ENCODE results near the gene ADGRB2. TPM values are rescaled to one million over a fixed set of nuclear protein-coding genes. Genes with fewer than 3 reads are reported as not detected.

Gene ADGRB2
- total RNA-seq, 2 donors from 2014 or later = 3.0 to 10.2 TPM

- WGBS = 88% methylated on average over 4 of the region's 4 CpGs
Measured at GRCh38 chr1:31678681-31679080, 85.5 kb downstream of the ADGRB2 start.

GRCh38 chr1:31677949-31678348 is 86.2 kb downstream of the ADGRB2 start:
- H3K4me3 ChIP-seq = no peak overlapping the region
- H3K27ac ChIP-seq = no peak overlapping the region
- no peaks in the 10 kb centered on the region for H3K9me3 ChIP-seq
- H3K36me3 ChIP-seq = no peaks in the 10 kb centered on the region
- no peaks in the 10 kb centered on the region for H3K4me1 ChIP-seq (replicated peaks)
- 73% methylated on average over 6 of the region's 6 CpGs for WGBS
- TF ChIP-seq POLR2AphosphoS5 (IDR thresholded peaks at IDR 0.05) = no peak
- no peaks in the 10 kb centered on the region for H3K27me3 ChIP-seq (replicated peaks; ENCODE audit: insufficient read depth)
- DNase-seq (ENCODE audit: low spot score) = no peak
- intact Hi-C loops (cut with DNase I) = no loop called here

More at GRCh38 chr1:31678681-31679080, 85.5 kb downstream of the ADGRB2 start:
- no peak for TF ChIP-seq POLR2AphosphoS5 (IDR thresholded peaks at IDR 0.05)
- no peak for TF ChIP-seq POLR2A (IDR thresholded peaks at IDR 0.05)
- Histone ChIP-seq H3K36me3 (no peaks in the 10 kb centered on the region), H3K27me3 (replicated peaks; ENCODE audit: insufficient read depth) (no peaks in the 10 kb centered on the region), H3K4me1 (replicated peaks) (no peaks in the 10 kb centered on the region), H3K27ac (no peak overlapping the region), H3K4me3 (no peak overlapping the region), H3K9me3 (no peaks in the 10 kb centered on the region)
- intact Hi-C loops (cut with DNase I) = no loop called here
- DNase-seq (ENCODE audit: low spot score) = no peak

- intact Hi-C loops (cut with DNase I) = no loop called here
- no peak for DNase-seq (ENCODE audit: low spot score)
- no peaks in the 10 kb centered on the region for H3K27me3 ChIP-seq (replicated peaks; ENCODE audit: insufficient read depth)
- H3K4me1 ChIP-seq (replicated peaks) = no peaks in the 10 kb centered on the region
- H3K4me3 ChIP-seq = no peak overlapping the region
- H3K36me3 ChIP-seq = no peaks in the 10 kb centered on the region
- no peak for TF ChIP-seq POLR2A (IDR thresholded peaks at IDR 0.05)
- no peak for TF ChIP-seq CTCF (IDR thresholded peaks at IDR 0.05)
- TF ChIP-seq POLR2AphosphoS5 (IDR thresholded peaks at IDR 0.05) = no peak
- H3K9me3 ChIP-seq = no peaks in the 10 kb centered on the region
- H3K27ac ChIP-seq = no peak overlapping the region
- 57% methylated on average over 3 of the region's 3 CpGs for WGBS
Measured at GRCh38 chr1:31677401-31677800, 86.7 kb downstream of the ADGRB2 start.

Small RNA genes within 50 kb of the gene (microRNA-seq; reads per million reads assigned to microRNA genes)
- gene MIR4254 = not detected

Small RNA genes within 50 kb of the gene (small RNA-seq; reads per million reads assigned to genes)
- 0 reads per million in 2 donors for gene MIR4254

Other genes with a start within 250 kb of the ADGRB2 start
- 100 to 1,000 TPM; 103 to 134 TPM for gene TINAGL1, start 187.8 kb downstream of the ADGRB2 start, total RNA-seq
- gene HCRTR1, start 146.7 kb downstream of the ADGRB2 start, total RNA-seq = not detected
- 10 to 100 TPM; 83.1 to 99.5 TPM for gene PEF1, start 119.5 kb downstream of the ADGRB2 start, total RNA-seq
- 10 to 100 TPM; 45.3 to 89.4 TPM for gene COL16A1, start 60.3 kb downstream of the ADGRB2 start, total RNA-seq
- 10 to 100 TPM in 1 of 2 donors, not detected in 1; 21.6 TPM for gene SPOCD1, start 51.7 kb upstream of the ADGRB2 start, total RNA-seq
- gene PTP4A2, start 174.0 kb upstream of the ADGRB2 start, total RNA-seq = 100 to 1,000 TPM; 133 to 196 TPM
- 10 to 100 TPM; 77.3 to 77.6 TPM for gene KHDRBS1, start 249.5 kb upstream of the ADGRB2 start, total RNA-seq